Liver (tissue), 9 donors: ENCODE data around the gene CCDC106. TPM values are rescaled to one million over a fixed set of nuclear protein-coding genes. Genes with fewer than 3 reads are reported as not detected.

Experiments
- DNase-seq: peaks from one replicate; pipeline ENCODE4 v3.0.0-alpha.2; 2017; ENCODE audit warnings: low spot score
- H3K27ac ChIP-seq, 2 donors: one replicate each; pipeline ENCODE4 v1.7.0; 2013; ENCODE audit warnings: inconsistent platforms in 2 of 2, low read length in 2 of 2, control low read depth in 1 of 2, low read depth in 1 of 2, mild to moderate bottlenecking in 1 of 2
- H3K27me3 ChIP-seq, 4 donors: one replicate each; pipeline versions ENCODE4 v1.6.1 to v1.7.0; 2013; ENCODE audit warnings: low read length in 3 of 4, inconsistent platforms in 1 of 4, mild to moderate bottlenecking in 1 of 4, moderate library complexity in 1 of 4; ENCODE audit not compliant: control insufficient read depth in 4 of 4, insufficient read depth in 4 of 4
- H3K36me3 ChIP-seq, 4 donors: one replicate each; pipeline versions ENCODE4 v1.6.1 to v1.7.0; 2013; ENCODE audit warnings: low read length in 3 of 4, mild to moderate bottlenecking in 3 of 4, low read depth in 1 of 4, moderate library complexity in 1 of 4; ENCODE audit not compliant: control insufficient read depth in 4 of 4, insufficient read depth in 3 of 4
- H3K4me1 ChIP-seq, 4 donors: one replicate each; pipeline versions ENCODE4 v1.6.1 to v1.7.0; 2013; ENCODE audit warnings: low read length in 3 of 4, mild to moderate bottlenecking in 3 of 4, moderate library complexity in 1 of 4; ENCODE audit not compliant: control insufficient read depth in 4 of 4, insufficient read depth in 4 of 4
- H3K4me3 ChIP-seq, 3 donors: one replicate each; pipeline versions ENCODE4 v1.6.1 to v1.7.0; 2013; ENCODE audit warnings: low read length in 3 of 3, control low read depth in 1 of 3, low read depth in 1 of 3, mild to moderate bottlenecking in 1 of 3
- H3K9ac ChIP-seq, 2 donors: one replicate each; pipeline ENCODE4 v1.7.0; 2013; ENCODE audit warnings: low read length in 2 of 2, mild to moderate bottlenecking in 2 of 2, moderate library complexity in 2 of 2, control low read depth in 1 of 2, low read depth in 1 of 2
- H3K9me3 ChIP-seq, 4 donors: one replicate each; pipeline versions ENCODE4 v1.6.1 to v1.7.0; 2013; ENCODE audit warnings: low read length in 3 of 4; ENCODE audit not compliant: control insufficient read depth in 4 of 4
- EGR1 ChIP-seq, 2 donors: IDR thresholded peaks; 2 replicates each; pipeline ENCODE4 v1.6.1; 2016 to 2018; ENCODE audit warnings: antibody characterized with exemption in 2 of 2, low read depth in 2 of 2
- FOXA1 ChIP-seq: IDR thresholded peaks from 2 replicates; pipeline ENCODE4 v1.6.1; 2016; ENCODE audit warnings: antibody characterized with exemption
- FOXA2 ChIP-seq: IDR thresholded peaks from 2 replicates; pipeline ENCODE4 v1.6.1; 2016; ENCODE audit warnings: antibody characterized with exemption
- GABPA ChIP-seq, 2 donors: IDR thresholded peaks in 1 of 2; conservative IDR thresholded peaks in 1 of 2; 2 replicates each; pipeline ENCODE4 v1.6.1; 2016; ENCODE audit warnings: antibody characterized with exemption in 2 of 2, mild to moderate bottlenecking in 1 of 2, moderate library complexity in 1 of 2
- HNF4A ChIP-seq, 2 donors: conservative IDR thresholded peaks; 2 replicates each; pipeline ENCODE4 v1.6.1; 2016; ENCODE audit warnings: antibody characterized with exemption in 2 of 2, mild to moderate bottlenecking in 2 of 2
- HNF4G ChIP-seq: IDR thresholded peaks from 2 replicates; pipeline ENCODE4 v1.6.1; 2016; ENCODE audit warnings: antibody characterized with exemption
- JUND ChIP-seq, 2 donors: IDR thresholded peaks; 2 replicates each; pipeline ENCODE4 v1.6.1; 2016; ENCODE audit warnings: antibody characterized with exemption in 2 of 2
- MAX ChIP-seq: IDR thresholded peaks from 2 replicates; pipeline ENCODE4 v1.6.1; 2016; ENCODE audit warnings: antibody characterized with exemption
- NR2F2 ChIP-seq: IDR thresholded peaks from 2 replicates; pipeline ENCODE4 v1.6.1; 2016; ENCODE audit warnings: antibody characterized with exemption
- RAD21 ChIP-seq, 2 donors: IDR thresholded peaks; 2 replicates each; pipeline ENCODE4 v1.6.1; 2016; ENCODE audit warnings: antibody characterized with exemption in 2 of 2, mild to moderate bottlenecking in 2 of 2
- REST ChIP-seq: IDR thresholded peaks from 2 replicates; pipeline ENCODE4 v1.6.1; 2016; ENCODE audit warnings: antibody characterized with exemption, mild to moderate bottlenecking
- RXRA ChIP-seq, 2 donors: IDR thresholded peaks; 2 replicates each; pipeline ENCODE4 v1.6.1; 2017 to 2018; ENCODE audit warnings: antibody characterized with exemption in 2 of 2, mild to moderate bottlenecking in 1 of 2
- SP1 ChIP-seq: IDR thresholded peaks from 2 replicates; pipeline ENCODE4 v1.6.1; 2018; ENCODE audit warnings: antibody characterized with exemption, mild to moderate bottlenecking
- TAF1 ChIP-seq: conservative IDR thresholded peaks from 2 replicates; pipeline ENCODE4 v1.6.1; 2016; ENCODE audit warnings: antibody characterized with exemption, mild to moderate bottlenecking
- YY1 ChIP-seq: IDR thresholded peaks from 2 replicates; pipeline ENCODE4 v1.6.1; 2016; ENCODE audit warnings: antibody characterized with exemption, mild to moderate bottlenecking
- ZBTB33 ChIP-seq: IDR thresholded peaks from 2 replicates; pipeline ENCODE4 v1.6.1; 2016; ENCODE audit warnings: antibody characterized with exemption
- WGBS: extraction: QIAGEN DNeasy Blood & Tissue Kit; methylation state at CpG from one replicate; pipeline ENCODE4 v1.1.7; 2013; 5-methylcytosine and 5-hydroxymethylcytosine counted together
- polyA plus RNA-seq, 2 donors: library from polyadenylated mRNA; stranded (reverse) in 1 of 2; unstranded in 1 of 2; fragments of 200-250 nt in 1 of 2; fragments of >200 nt in 1 of 2; fragmentation: Nextera tagmentation in 1 of 2; extraction: Ambion mirVana in 1 of 2; gene quantifications; one replicate each; pipeline versions ENCODE4 v1.2.1 to v1.2.3, GENCODE V29; 2013 to 2015
- total RNA-seq, 2 donors: library from RNA; depleted of rRNA; stranded (reverse); fragments of >200 nt; gene quantifications; one replicate each; pipeline ENCODE4 v1.2.3, GENCODE V29; 2014
- TF ChIP-seq, protein P1 (sequence below): IDR thresholded peaks from 2 replicates; pipeline ENCODE4 v1.6.1; 2016; ENCODE audit warnings: antibody characterized with exemption
- TF ChIP-seq, protein P2 (sequence below): fragments of 150-350 bp; IDR thresholded peaks from 2 replicates; pipeline ENCODE4 v1.5.1; 2017; ENCODE audit warnings: improper control_type of control experiment, low read depth, low read length; ENCODE audit not compliant: missing input control
- donor health status: healthy.
- donor health status: healthy.
- donor health status: healthy.
- donor health status: healthy.
- donor health status: healthy.

The CCDC106 gene
- total and polyA plus RNA-seq, 4 donors, result 3.6 to 13.5 (median 5.9) TPM

- Histone ChIP-seq H3K27me3 (no peaks in the 10 kb centered on the region), H3K9me3 (no peaks in the 10 kb centered on the region), H3K36me3 (no peaks in the 10 kb centered on the region), H3K4me1 (peaks cover 12 to 34% (median 27%) of the 10 kb centered on the region in 4 donors), H3K4me3 (no peak overlapping the region), H3K9ac (no peak overlapping the region), H3K27ac (no peak overlapping the region)
- no peak for DNase-seq
- TF ChIP-seq, protein P1, sequence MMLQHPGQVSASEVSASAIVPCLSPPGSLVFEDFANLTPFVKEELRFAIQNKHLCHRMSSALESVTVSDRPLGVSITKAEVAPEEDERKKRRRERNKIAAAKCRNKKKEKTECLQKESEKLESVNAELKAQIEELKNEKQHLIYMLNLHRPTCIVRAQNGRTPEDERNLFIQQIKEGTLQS, result no peak
- TF ChIP-seq YY1, result no peak
- WGBS, result 94% methylated on average over 18 of the region's 18 CpGs
Measured at GRCh38 chr19:55651236-55651635, 3.2 kb downstream of the CCDC106 start.

DNA sequence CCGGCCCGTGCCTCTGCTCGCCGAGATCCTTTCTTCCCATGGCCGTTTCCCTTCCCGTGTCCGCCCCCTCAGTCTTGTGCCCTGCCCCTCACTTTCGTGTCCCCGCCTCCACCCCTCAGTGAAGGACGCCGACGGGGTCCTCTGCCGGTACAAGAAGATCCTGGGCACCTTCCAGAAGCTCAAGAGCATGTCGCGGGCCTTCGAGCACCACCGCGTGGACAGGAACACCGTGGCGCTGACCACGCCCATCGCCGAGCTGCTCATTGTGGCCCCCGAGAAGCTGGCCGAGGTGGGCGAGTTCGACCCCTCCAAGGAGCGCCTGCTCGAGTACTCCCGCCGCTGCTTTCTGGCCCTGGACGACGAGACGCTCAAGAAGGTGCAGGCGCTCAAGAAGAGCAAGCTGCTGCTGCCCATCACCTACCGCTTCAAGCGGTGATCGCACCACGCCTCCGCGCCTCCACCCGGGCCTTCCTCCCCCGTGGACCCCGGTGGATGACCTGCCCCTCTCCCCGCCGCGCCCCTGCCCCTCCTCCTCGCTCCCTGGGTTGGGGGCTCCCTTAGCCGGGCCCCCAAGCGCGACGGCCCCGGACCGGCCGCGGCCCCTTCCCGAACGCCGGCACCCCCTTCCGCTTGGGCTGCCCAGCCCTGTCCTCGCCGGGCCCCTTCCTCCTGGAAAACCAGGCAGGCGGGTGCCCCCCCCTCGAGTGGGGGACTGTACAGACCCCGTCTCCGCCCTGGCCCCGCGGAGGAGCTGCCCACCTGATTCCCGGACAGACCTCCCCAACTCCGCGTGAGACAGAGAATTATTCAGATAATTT lies 4.5 kb downstream of the CCDC106 start:
- WGBS, result 90% methylated on average over 71 of the region's 71 CpGs
- Histone ChIP-seq H3K27me3 (no peaks in the 10 kb centered on the region), H3K4me3 (no peak overlapping the region), H3K36me3 (no peaks in the 10 kb centered on the region), H3K4me1 (peaks cover 14 to 38% (median 33%) of the 10 kb centered on the region in 4 donors), H3K9ac (no peak overlapping the region), H3K9me3 (no peaks in the 10 kb centered on the region), H3K27ac (no peak overlapping the region)
- DNase-seq, result no peak
- TF ChIP-seq, protein P2, sequence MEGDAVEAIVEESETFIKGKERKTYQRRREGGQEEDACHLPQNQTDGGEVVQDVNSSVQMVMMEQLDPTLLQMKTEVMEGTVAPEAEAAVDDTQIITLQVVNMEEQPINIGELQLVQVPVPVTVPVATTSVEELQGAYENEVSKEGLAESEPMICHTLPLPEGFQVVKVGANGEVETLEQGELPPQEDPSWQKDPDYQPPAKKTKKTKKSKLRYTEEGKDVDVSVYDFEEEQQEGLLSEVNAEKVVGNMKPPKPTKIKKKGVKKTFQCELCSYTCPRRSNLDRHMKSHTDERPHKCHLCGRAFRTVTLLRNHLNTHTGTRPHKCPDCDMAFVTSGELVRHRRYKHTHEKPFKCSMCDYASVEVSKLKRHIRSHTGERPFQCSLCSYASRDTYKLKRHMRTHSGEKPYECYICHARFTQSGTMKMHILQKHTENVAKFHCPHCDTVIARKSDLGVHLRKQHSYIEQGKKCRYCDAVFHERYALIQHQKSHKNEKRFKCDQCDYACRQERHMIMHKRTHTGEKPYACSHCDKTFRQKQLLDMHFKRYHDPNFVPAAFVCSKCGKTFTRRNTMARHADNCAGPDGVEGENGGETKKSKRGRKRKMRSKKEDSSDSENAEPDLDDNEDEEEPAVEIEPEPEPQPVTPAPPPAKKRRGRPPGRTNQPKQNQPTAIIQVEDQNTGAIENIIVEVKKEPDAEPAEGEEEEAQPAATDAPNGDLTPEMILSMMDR, result no peak
- TF ChIP-seq HNF4G (no peak), FOXA2 (no peak), YY1 (no peak), REST (no peak), GABPA (IDR thresholded peaks at IDR 0.05 in 1 of 2, conservative IDR thresholded peaks at IDR 0.05 in 1 of 2) (no peak), EGR1 (IDR thresholded peaks at IDR 0.05; ENCODE audit: low read depth in 2 of 2) (no peak), TAF1 (no peak), MAX (no peak), NR2F2 (no peak), RXRA (IDR thresholded peaks at IDR 0.05) (no peak), RAD21 (IDR thresholded peaks at IDR 0.05) (no peak), JUND (IDR thresholded peaks at IDR 0.05) (no peak), HNF4A (conservative IDR thresholded peaks at IDR 0.05) (no peak), SP1 (no peak), ZBTB33 (no peak), FOXA1 (no peak)
- TF ChIP-seq, protein P1, result no peak
